ENCODE data around the gene KCNJ4.
"Not testable (repeated sequence)": the region's sequence is repeated elsewhere in the genome, so short reads cannot be mapped to it uniquely, and the experiment has no call there.

The KCNJ4 gene

GRCh38 chr22:38455076-38455529 lies at the start of gene KCNJ4:
TSS of gene KCNJ4 (minus strand) at chr22:38455199. CDS start at chr22:38428132, 27,067 bp downstream.
- DNase-seq = no peak

DNA sequence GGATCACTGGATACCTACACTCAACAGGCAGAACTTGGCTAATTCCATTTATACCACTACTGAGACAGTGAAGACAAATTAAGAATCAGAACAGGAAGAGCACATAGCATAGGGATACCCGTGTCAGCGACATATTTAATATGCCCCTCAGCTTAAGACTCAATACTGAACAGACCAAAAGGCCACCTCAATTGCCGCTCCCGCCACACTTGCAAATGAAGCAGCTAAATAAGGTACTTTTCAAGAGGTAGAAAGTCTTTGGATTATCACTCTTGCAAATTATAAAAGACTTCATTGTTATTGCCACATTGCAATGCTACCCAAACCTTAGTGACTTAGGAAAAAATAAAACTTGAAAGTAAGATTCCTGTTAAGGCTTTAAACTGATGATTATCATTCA lies 48.0 kb upstream of the KCNJ4 start:
- DNase-seq = no peak

DNA sequence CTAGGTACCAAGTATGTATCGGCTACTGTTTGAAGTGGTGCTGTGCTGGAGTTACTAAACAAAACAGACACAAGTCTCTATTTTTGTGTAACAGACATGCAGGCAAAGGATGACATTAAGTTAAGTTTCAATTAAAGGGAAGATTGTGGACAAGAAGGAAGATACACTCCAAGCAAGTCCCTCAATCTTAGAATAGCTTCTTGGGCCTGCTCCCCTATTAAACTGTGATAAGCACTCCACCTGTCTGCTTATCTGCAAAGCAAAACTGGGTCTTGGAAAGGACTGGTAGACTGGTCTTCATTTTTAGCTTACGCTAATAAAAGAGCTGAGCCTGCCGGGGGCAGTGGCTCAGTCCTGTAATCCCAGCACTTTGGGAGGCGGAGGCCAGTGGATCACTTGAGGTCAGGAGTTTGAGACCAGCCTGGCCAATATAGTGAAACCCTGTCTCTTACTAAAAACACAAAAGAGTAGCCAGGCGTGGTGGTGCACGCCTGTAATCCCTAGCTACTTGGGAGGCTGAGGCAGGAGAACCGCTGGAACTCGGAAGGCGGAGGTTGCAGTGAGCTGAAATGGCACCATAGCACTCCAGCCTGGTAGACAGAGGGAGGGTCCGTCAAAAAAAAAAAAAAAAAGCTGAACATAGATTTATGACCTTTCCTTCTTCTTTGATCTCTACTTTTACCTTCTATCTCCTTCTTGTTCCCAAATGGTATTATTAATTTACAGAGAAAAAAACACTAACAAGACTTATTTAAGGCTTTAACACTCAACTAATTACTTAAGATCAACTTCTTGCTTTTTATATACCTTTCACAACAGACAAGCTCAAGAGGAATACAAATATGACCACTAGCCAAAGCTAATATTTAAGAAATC lies 47.0 kb upstream of the KCNJ4 start:
- DNase-seq = no peak

DNA sequence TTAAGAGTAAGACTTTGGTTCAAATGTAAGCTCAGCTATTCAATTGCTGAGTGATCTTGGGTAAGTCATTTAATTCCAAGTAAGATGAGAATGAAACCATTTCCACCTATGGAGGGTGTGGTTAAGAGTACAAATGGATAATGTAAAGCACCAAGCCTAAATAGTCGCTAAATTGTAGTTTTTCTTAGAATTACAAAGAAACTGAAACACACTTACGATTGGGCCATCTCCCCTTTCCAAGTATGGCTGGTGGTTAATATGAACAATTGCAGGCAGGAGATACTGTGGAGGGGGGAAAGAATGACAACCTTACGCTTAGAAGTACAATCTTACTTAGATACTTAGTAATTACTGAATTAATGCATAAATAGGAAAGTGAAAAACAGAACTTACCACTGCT lies 42.9 kb upstream of the KCNJ4 start:
- DNase-seq = no peak

- no peak for DNase-seq
These were observed 39.9 kb upstream of the KCNJ4 start for GRCh38 chr22:38494939-38495338.

- DNase-seq = no peak
These were observed 39.5 kb upstream of the KCNJ4 start for GRCh38 chr22:38494498-38494897.

- DNase-seq = no peak
These were observed 36.8 kb upstream of the KCNJ4 start for GRCh38 chr22:38491707-38492348.

DNA sequence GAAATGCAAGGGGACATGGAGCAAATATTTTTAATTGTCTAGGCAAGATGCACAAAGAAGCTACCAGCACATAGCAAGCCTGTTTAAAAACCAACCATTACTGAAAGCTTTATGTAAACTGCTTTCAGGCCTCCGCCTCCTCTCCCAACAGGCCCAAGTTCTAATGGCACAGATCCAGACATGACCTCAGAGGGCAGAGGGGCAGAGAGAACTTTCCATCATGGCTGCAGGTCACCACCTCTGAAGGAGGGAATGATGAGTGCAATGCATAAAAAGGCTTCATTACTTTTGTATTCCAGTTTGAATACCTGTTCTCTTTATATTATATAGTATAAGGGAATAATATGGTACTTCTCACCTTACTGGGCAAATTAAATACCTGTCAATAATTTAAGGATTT lies 35.9 kb upstream of the KCNJ4 start:
- no peak for DNase-seq

DNA sequence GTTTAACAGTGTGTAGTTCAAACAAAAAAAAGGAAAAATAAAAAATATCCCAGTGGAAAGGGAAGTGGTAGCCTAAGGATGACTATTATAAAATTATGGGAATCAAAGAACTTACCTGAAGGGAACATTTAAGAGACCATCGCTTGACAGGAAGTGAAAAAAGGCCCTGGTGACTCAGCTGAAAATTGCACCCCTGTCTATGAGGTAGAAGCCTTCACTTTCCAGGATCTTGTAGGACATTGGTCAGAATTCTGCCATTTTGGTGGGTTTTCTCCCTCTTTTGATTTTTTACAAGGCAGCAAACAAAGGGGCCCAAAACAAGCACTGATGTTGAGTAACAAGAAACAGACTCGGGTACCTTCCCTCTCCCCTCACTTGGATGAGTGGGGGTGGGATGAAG lies 35.5 kb upstream of the KCNJ4 start:
- DNase-seq = no peak

DNA sequence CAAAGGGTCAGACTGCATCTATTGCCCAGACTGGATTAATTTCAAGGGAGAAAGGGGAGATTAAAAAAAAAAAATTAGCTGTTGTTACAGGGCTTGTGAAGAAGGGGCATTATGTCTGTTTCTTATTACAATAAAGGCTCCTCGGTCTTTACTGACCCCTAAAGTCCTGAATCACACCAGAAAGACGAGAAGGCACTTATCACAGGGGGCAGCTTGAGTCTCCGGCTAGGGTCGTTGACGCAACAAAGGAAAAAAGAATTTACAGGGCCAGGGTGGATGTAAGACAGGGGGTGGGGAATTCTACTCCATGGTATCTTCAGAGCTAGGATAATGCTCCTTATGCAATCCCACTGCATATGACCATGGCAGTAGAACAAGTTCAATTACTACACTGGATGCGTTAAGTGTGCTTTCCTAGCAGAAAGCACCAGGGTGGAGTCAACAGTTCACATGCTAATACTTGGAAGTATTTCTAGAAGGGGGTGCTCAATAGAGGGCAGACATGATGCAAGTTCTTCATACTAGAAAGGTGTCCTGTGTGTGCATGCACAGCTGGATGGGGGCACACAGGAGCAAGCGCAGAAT lies 34.7 kb upstream of the KCNJ4 start:
- DNase-seq = no peak

- DNase-seq = no peak
These were observed 34.1 kb upstream of the KCNJ4 start for GRCh38 chr22:38489142-38489541.

DNA sequence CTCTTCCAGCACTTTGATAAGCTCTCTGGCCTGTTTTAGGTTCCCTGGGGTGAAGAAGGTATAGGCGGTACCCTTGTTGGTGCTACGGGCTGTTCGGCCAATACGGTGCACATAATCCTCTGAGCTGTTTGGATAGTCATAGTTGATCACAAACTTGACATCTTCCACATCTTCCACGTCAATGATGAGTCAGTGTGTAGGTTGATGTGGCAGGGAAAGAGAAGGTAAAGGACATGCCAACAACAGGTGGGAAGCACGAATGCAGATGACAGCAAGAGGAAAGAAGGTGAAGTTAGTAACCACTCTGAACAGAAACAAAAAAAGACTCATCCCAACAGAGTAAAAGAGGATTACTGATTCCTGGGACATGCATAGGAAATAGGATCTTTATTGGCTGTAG lies 32.9 kb upstream of the KCNJ4 start:
- no peak for DNase-seq

DNA sequence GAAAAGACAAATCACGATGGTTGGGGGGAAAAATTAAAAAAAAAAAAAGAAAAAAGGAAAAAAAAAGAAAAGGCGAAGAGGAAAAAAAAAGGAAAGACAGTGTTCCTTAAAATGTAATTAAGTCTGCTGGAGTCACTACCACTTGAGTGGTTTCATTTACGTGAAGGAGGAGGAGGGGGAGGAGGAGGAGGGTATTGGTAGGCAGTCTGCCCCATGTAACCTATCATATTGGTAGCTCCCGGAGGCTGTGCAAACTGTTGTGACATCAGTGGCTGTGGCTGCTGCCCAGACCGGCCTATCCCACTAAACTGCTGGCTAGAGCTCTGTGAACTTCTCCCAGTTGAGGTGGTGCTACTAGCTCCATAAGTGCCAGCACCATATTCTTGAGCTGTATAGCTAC lies 30.8 kb upstream of the KCNJ4 start:
- DNase-seq = no peak

- no peak for DNase-seq
These were observed 29.2 kb upstream of the KCNJ4 start for GRCh38 chr22:38484244-38484643.

DNA sequence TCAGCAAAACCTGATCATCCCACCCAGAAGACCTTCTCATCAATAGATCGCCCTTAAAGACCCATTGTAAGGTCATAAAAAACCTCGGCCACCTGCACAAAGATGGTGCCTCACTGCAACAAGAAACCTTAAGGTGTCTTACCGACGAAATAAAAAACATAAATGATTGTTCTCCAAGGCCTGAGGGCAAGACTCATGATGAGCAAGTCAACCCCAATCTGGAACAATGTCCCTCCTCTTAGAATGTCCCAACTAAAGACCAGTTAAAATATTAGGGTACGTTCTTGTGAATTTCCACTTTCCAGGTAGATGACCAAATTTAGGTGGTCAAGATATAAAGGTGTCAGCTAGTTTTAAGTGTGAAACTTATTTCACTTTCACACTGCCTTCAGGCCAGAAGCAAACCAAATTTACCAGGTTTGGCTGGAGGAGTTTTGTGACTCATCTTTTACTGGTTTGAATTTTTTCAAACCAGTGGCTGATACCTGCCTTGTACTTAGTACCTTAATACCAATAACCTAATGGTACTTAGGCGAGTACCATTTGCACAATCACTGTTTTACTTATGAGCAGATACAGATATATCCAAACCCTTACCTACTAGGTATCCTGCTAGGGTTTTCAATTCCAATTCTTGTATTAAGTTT lies 27.8 kb upstream of the KCNJ4 start:
- DNase-seq = no peak

GRCh38 chr22:38481871-38482332 lies 26.9 kb upstream of the KCNJ4 start:
- no peak for DNase-seq

- no peak for DNase-seq
These were observed 26.3 kb upstream of the KCNJ4 start for GRCh38 chr22:38481162-38481870.

GRCh38 chr22:38479096-38479837 lies 24.3 kb upstream of the KCNJ4 start:
- DNase-seq = no peak

DNA sequence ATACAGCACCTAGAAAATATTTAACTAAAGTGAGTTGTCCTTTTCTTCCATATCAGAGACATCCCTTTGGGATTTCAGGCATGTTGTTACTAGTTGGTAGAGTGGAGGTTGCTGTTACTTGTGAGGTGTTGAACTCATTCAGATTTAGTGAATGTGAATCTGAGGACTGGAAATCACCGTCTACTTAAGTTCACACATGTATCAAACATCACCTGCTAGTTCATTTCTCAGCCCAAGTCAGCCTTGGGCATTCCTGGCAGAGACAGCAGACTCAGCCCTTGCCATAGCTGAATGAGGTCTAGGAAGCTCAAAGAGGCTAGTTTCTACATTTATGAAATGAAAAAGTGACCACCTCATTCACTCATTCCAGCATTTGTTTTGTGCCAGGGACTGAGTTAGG lies 22.6 kb upstream of the KCNJ4 start:
- DNase-seq = no peak

DNA sequence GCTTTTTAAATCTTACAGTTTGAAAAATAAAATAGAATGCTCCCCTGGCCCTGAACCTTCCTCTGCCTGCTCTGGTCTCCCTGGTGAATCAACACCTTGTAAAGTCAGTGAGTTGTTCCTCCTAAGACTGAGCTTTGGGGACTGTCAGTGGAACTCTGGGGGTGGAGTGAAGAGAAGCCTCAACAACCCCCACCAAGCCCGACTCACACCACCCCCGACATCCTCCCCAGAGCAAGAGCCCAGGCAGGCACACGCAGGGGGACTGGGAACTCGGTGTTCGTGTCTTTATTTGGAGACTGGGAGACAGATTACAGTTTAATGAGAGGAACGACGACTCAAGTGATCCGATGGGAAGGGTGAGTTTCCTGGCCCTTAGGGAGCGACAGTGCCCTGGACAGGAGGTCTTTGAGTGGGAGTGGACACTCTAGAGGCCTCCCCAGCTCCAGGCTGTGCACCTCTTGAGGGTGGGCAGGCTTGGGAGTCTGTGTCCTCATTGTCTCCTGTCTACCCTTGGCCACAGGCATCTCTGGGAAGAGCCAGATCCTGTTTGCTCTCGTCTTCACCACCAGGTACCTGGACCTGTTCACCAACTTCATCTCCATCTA lies 19.1 kb upstream of the KCNJ4 start:
- no peak for DNase-seq

DNA sequence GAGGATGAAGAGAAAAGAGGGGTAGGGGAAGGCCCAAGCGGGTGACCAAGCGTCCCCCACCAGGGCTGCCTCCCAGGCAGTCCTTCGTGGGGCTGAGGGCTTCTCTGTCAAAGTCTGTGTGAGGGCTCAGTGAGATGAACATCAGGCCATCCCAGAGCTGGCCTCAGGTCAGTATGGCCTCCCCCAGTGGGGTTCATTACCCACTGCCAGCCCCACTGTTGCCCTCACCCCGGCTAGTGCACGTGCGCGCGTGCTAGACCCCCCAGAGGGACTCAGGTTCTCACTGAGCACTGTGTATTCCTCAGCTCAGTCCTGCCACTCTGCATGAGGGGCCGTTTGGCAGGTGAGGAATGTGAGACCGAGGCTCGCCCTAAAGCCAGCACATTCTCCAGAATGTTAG lies 16.2 kb upstream of the KCNJ4 start:
- no peak for DNase-seq

GRCh38 chr22:38470179-38470578 lies 15.2 kb upstream of the KCNJ4 start:
- not testable (repeated sequence) for DNase-seq
